ENCODE measurements around the gene KRTAP6-2.

The KRTAP6-2 gene

GRCh38 chr21:30577766-30578165 lies 20.9 kb downstream of the KRTAP6-2 start:
- no peak for DNase-seq (ENCODE audit: extremely low read depth in 1 of 2, low read depth in 1 of 2)

DNA sequence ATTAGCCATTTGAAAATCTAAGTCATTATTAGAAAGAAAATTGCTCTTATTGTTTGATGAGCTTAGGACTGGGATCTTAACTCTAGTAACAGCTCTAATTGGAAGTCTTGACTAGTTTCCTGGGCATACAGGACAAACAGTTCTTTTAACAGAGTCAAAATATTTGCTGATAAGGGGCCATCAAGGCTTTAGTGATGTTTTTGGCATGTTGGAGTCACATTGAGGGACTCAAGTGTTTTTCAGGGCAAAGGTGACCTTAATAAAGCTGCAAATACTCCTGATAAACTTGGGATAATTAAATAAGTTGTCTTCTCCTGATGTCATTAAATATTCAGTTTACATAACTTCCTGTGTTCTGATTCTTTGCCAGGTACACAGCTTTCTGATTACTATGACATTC lies 31.1 kb downstream of the KRTAP6-2 start:
- no peak for DNase-seq (ENCODE audit: extremely low read depth in 1 of 2, low read depth in 1 of 2)

- no peak for DNase-seq (ENCODE audit: extremely low read depth in 1 of 2, low read depth in 1 of 2)
These were observed 35.1 kb downstream of the KRTAP6-2 start for GRCh38 chr21:30563630-30564029.

DNA sequence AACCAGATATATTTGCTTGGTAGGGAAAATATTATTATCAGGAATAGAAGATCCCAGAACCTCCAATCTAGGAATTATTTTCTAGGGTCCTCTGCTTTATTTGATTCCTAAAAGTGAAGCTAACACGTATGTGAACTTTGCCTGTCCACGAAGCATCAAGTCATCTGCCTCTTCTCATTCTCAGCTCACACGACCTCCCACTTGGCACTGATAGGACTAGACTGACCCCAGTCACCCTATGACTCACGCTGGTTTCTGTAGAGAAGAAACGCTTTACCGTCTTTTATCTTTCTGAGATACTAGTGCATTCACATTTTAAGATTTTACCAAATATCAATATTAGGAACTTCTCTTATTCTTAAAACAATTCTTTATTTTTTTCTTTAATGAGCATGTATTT lies 35.6 kb downstream of the KRTAP6-2 start:
- DNase-seq (ENCODE audit: extremely low read depth in 1 of 2, low read depth in 1 of 2), result no peak

- DNase-seq (ENCODE audit: extremely low read depth in 1 of 2, low read depth in 1 of 2), result no peak
These were observed 36.7 kb downstream of the KRTAP6-2 start for GRCh38 chr21:30561957-30562356.

GRCh38 chr21:30561264-30561895 lies 37.3 kb downstream of the KRTAP6-2 start, which contains the start of gene KRTAP19-7:
TSS of gene KRTAP19-7 (minus strand) at chr21:30561314. CDS start at chr21:30561289, 25 bp downstream.
- no peak for DNase-seq (ENCODE audit: extremely low read depth in 1 of 2, low read depth in 1 of 2)

- no peak for DNase-seq (ENCODE audit: extremely low read depth in 1 of 2, low read depth in 1 of 2)
These were observed 43.6 kb downstream of the KRTAP6-2 start for GRCh38 chr21:30555095-30555494.

- DNase-seq (ENCODE audit: extremely low read depth in 1 of 2, low read depth in 1 of 2), result no peak
These were observed 45.9 kb downstream of the KRTAP6-2 start for GRCh38 chr21:30552782-30553181.

All from stimulated activated CD8-positive, alpha-beta memory T cell treated with anti-CD3 and anti-CD28 coated beads, Interleukin-7, amount 100 ng/mL, for 48 hours (primary cell).